ENCODE data around the gene METTL24.
"Not testable (repeated sequence)": the region's sequence is repeated elsewhere in the genome, so short reads cannot be mapped to it uniquely, and the experiment has no call there.

Gene METTL24

DNA sequence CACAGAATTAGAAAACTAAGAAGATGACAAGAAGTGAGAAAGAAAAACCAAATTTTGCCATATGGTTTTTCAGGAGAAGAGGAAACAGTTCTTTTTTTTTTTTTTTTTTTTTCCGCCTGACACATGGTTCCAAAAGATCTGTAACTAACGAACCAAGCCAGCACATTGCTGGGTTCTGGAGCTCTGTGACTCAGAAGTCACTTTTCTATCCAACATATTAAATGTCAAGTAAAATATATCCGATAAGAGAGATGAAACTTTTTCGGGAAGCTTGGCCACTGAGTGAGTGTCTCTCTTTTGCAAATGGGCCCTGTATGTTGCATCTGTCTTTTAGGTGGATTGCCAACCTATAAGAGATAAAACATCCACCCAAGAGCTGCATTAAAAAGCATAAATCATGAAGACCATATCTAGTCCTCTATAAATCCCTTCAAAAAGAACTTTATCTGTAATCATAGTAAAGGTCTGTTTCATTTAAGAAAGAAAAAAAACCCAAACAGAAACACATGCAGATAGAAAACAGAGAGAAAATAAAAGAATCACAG is 4.6 kb downstream of the METTL24 start:
- Histone ChIP-seq H3K4me3 (ENCODE audit: low read depth in 1 of 5, low read length in 5 of 5) (no peak overlapping the region), H3K9ac (ENCODE audit: low read length in 5 of 5) (no peak overlapping the region), H3K36me3 (ENCODE audit: control insufficient read depth in 5 of 5, insufficient read depth in 5 of 5, low read length in 5 of 5) (no peaks in the 10 kb centered on the region), H3K27me3 (ENCODE audit: control insufficient read depth in 5 of 5, insufficient read depth in 4 of 5, low read length in 5 of 5) (peaks cover 5 to 20% (median 11%) of the 10 kb centered on the region in 5 donors), H3K27ac (ENCODE audit: low read depth, low read length) (no peak overlapping the region), H3K9me3 (ENCODE audit: control insufficient read depth in 5 of 5, low read length in 5 of 5) (no peaks in the 10 kb centered on the region), H3K4me1 (ENCODE audit: control insufficient read depth in 5 of 5, insufficient read depth in 5 of 5, low read length in 5 of 5) (peaks cover 0 to 13% (median 10%) of the 10 kb centered on the region in 5 donors)

DNA sequence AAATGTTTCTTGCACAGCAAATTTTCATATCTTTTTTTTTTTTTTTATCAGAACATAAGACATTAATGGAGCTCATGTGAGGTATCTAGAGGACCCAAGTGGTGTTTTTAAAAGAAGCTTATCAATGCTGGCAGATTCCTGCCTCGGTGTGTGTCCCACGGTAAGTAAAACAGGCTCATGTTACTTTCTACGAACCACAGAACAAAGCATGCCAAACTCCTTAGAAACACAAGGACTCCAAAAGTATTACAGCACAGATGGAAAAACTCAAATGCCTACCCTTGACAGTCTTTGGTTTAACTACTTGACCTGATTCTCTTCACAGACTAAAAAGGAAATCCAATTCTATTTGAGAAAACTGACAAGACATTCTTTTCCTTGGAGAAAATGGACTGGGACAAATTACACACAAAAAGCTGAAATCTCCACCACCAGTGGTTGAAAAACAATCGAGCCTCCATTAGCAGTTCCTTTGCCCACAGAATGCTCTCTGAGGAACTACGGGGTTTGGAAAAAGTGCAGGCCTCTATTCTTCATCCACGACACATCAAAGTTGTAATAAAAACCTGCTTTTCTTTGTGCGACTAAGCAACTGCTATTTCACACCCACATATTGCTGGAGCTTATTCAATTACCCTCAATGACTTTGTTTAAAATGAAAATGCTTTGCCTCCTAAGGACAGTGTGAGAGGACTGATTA is 5.4 kb downstream of the METTL24 start:
- Histone ChIP-seq H3K4me3 (ENCODE audit: low read depth in 1 of 5, low read length in 5 of 5) (no peak overlapping the region), H3K27me3 (ENCODE audit: control insufficient read depth in 5 of 5, insufficient read depth in 4 of 5, low read length in 5 of 5) (peaks cover 5 to 15% (median 9%) of the 10 kb centered on the region in 5 donors), H3K27ac (ENCODE audit: low read depth, low read length) (no peak overlapping the region), H3K9ac (ENCODE audit: low read length in 5 of 5) (no peak overlapping the region), H3K4me1 (ENCODE audit: control insufficient read depth in 5 of 5, insufficient read depth in 5 of 5, low read length in 5 of 5) (peaks cover 0 to 7% (median 6%) of the 10 kb centered on the region in 5 donors), H3K36me3 (ENCODE audit: control insufficient read depth in 5 of 5, insufficient read depth in 5 of 5, low read length in 5 of 5) (no peaks in the 10 kb centered on the region), H3K9me3 (ENCODE audit: control insufficient read depth in 5 of 5, low read length in 5 of 5) (no peaks in the 10 kb centered on the region)

DNA sequence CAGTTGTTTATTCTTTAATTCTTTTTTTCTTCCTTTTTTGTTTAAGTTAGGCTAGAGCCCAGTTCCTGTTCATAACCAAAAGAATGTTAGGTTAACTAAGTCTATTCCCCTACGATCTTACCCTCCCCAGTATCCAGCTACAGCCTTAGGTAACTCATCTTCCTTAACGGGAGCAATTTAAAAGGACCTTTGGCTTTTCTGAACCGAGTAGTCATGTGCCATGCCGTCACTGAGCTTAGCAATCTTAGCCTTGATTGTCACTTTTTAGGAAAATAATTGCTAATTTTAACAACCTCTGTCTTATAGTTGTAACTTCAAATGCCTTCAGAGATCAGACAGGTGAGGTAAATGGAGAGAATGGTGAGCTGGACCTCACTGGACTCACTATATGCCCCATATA is 6.2 kb downstream of the METTL24 start:
- no peak overlapping the region for H3K27ac ChIP-seq (ENCODE audit: low read depth, low read length)

DNA sequence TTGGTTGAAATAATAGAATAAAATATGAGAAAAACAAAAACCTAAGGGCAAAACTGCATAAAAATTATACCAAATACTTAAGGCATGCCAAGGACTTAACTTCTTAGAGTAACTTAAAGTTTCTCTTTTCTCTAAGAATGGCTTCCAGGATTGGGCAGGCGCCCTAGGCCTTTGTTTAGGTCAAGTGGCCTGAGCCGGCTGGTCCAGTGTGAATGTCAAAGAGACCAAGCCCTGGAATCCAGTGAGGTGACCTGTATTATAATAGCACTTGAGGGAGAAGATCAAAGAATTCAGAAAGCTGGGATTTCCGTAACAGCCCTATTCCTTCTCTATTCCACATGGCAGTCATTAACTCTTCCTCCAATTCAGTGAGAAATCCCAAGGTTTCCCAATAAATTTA is 6.6 kb downstream of the METTL24 start:
- peaks cover 0 to 4% (median 0%) of the 10 kb centered on the region in 5 donors for H3K27me3 ChIP-seq (ENCODE audit: control insufficient read depth in 5 of 5, insufficient read depth in 4 of 5, low read length in 5 of 5)
- H3K4me1 ChIP-seq (ENCODE audit: control insufficient read depth in 5 of 5, insufficient read depth in 5 of 5, low read length in 5 of 5), result no peaks in the 10 kb centered on the region
- H3K4me3 ChIP-seq (ENCODE audit: low read depth in 1 of 5, low read length in 5 of 5), result no peak overlapping the region
- H3K27ac ChIP-seq (ENCODE audit: low read depth, low read length), result no peak overlapping the region
- no peaks in the 10 kb centered on the region for H3K36me3 ChIP-seq (ENCODE audit: control insufficient read depth in 5 of 5, insufficient read depth in 5 of 5, low read length in 5 of 5)
- no peak overlapping the region for H3K9ac ChIP-seq (ENCODE audit: low read length in 5 of 5)
- no peaks in the 10 kb centered on the region for H3K9me3 ChIP-seq (ENCODE audit: control insufficient read depth in 5 of 5, low read length in 5 of 5)

More for the DNA sequence above, 6.2 kb downstream of the METTL24 start:
- Histone ChIP-seq H3K4me3 (ENCODE audit: low read depth in 1 of 5, low read length in 5 of 5) (no peak overlapping the region), H3K9ac (ENCODE audit: low read length in 5 of 5) (no peak overlapping the region), H3K9me3 (ENCODE audit: control insufficient read depth in 5 of 5, low read length in 5 of 5) (no peaks in the 10 kb centered on the region), H3K27me3 (ENCODE audit: control insufficient read depth in 5 of 5, insufficient read depth in 4 of 5, low read length in 5 of 5) (peaks cover 0 to 9% (median 3%) of the 10 kb centered on the region in 5 donors), H3K4me1 (ENCODE audit: control insufficient read depth in 5 of 5, insufficient read depth in 5 of 5, low read length in 5 of 5) (no peaks in the 10 kb centered on the region), H3K36me3 (ENCODE audit: control insufficient read depth in 5 of 5, insufficient read depth in 5 of 5, low read length in 5 of 5) (no peaks in the 10 kb centered on the region)

DNA sequence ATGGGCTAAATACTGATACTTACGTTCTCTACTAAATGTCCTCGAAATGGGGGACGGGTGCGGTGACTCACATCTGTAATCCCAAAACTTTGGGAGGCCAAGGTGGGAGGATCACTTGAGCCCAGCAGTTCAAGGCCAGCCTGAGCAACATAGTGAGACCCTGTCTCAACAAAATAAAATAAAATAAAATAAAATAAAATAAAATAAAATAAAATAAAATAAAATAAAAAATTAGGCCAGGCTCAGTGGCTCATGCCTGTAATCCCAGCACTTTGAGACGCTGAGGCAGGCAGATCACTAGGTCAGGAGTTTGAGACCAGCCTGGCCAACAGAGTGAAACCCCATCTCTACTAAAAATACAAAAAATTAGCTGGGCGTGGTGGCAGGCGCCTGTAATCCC is 7.6 kb downstream of the METTL24 start:
- not testable (repeated sequence) for H3K27me3 ChIP-seq (ENCODE audit: control insufficient read depth in 5 of 5, insufficient read depth in 4 of 5, low read length in 5 of 5); H3K9me3 ChIP-seq (ENCODE audit: control insufficient read depth in 5 of 5, low read length in 5 of 5); H3K27ac ChIP-seq (ENCODE audit: low read depth, low read length); H3K4me3 ChIP-seq (ENCODE audit: low read depth in 1 of 5, low read length in 5 of 5); H3K4me1 ChIP-seq (ENCODE audit: control insufficient read depth in 5 of 5, insufficient read depth in 5 of 5, low read length in 5 of 5); H3K9ac ChIP-seq (ENCODE audit: low read length in 5 of 5); H3K36me3 ChIP-seq (ENCODE audit: control insufficient read depth in 5 of 5, insufficient read depth in 5 of 5, low read length in 5 of 5)

DNA sequence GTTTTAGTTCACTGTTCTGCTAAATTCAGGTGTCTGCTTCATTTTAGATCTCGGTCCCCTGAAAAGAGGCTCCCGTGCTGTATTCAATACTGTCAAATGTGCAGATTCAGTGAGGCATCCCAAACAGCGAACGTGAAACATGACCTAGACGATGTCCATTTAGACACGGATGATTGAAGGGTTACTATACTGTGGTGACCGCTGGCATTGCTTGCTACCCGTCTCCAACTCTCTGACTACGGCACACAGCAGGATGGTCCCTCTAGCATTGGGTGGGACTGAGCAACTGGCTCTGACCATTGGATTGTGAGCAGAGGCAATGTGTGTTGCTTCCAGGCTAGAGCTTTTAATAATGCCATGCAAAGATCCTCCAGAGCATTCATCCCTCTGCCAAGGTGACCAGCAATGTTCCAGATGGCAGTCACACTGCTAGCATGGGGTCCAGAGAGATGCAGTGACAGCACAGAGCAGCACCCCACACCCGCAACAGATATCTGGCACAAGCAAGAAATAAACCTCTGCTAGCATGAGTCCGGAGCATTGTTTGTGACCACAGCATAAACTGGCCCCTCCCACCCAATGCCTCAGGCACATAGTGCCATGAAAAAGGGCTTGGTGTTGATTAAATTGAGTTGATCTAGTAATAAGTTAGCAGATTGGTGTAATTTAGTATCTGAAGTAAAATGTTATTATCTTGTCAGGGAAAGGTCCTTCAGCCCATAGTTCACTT is 9.0 kb downstream of the METTL24 start:
- H3K36me3 ChIP-seq (ENCODE audit: control insufficient read depth in 5 of 5, insufficient read depth in 5 of 5, low read length in 5 of 5), result no peaks in the 10 kb centered on the region
- H3K27me3 ChIP-seq (ENCODE audit: control insufficient read depth in 5 of 5, insufficient read depth in 4 of 5, low read length in 5 of 5), result peaks cover 0 to 3% (median 0%) of the 10 kb centered on the region in 5 donors
- H3K9ac ChIP-seq (ENCODE audit: low read length in 5 of 5), result no peak overlapping the region
- H3K4me1 ChIP-seq (ENCODE audit: control insufficient read depth in 5 of 5, insufficient read depth in 5 of 5, low read length in 5 of 5), result no peaks in the 10 kb centered on the region
- no peak overlapping the region for H3K27ac ChIP-seq (ENCODE audit: low read depth, low read length)
- no peaks in the 10 kb centered on the region for H3K9me3 ChIP-seq (ENCODE audit: control insufficient read depth in 5 of 5, low read length in 5 of 5)
- no peak overlapping the region for H3K4me3 ChIP-seq (ENCODE audit: low read depth in 1 of 5, low read length in 5 of 5)

DNA sequence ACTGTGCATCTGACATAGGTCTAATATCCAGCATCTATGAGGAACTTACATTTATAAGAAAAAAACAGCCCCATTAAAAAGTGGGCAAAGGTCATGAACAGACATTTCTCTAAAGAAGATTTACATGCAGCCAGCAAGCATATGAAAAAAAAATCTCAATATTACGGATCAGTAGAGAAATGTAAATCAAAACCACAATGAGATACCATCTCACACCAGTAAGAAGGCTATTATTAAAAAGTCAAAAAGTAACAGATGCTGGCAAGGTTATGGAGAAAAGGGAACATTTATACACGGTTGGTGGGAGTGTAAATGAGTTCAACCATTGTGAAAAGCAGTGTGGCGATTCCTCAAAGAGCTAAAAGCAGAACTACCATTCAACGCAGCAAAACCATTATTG is 13.1 kb downstream of the METTL24 start:
- Histone ChIP-seq H3K27me3 (ENCODE audit: control insufficient read depth in 5 of 5, insufficient read depth in 4 of 5, low read length in 5 of 5) (peaks cover 0 to 3% (median 0%) of the 10 kb centered on the region in 5 donors), H3K9me3 (ENCODE audit: control insufficient read depth in 5 of 5, low read length in 5 of 5) (no peaks in the 10 kb centered on the region), H3K4me1 (ENCODE audit: control insufficient read depth in 5 of 5, insufficient read depth in 5 of 5, low read length in 5 of 5) (no peaks in the 10 kb centered on the region), H3K4me3 (ENCODE audit: low read depth in 1 of 5, low read length in 5 of 5) (no peak overlapping the region), H3K36me3 (ENCODE audit: control insufficient read depth in 5 of 5, insufficient read depth in 5 of 5, low read length in 5 of 5) (no peaks in the 10 kb centered on the region), H3K9ac (ENCODE audit: low read length in 5 of 5) (no peak overlapping the region), H3K27ac (ENCODE audit: low read depth, low read length) (no peak overlapping the region)

DNA sequence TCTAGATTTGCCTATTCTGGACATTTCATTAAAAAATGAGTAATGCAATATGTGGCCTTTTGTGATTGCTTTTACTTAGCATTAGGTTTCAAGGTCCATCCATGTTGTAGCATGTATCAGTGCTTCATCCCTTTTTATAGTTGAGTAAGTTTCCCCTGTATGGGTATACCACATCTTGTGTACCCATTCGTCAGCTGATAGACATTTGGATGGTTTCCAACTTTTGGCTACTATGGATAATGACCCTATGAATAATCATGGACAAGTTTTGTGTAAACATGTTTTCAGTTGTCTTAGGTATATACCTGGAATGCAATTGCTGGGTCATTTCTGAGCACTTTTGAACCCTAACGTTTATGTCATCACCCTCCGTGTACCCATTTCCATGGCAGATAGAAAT is 15.4 kb downstream of the METTL24 start:
- H3K4me3 ChIP-seq (ENCODE audit: low read depth in 1 of 5, low read length in 5 of 5), result no peak overlapping the region
- no peaks in the 10 kb centered on the region for H3K27me3 ChIP-seq (ENCODE audit: control insufficient read depth in 5 of 5, insufficient read depth in 4 of 5, low read length in 5 of 5)
- H3K27ac ChIP-seq (ENCODE audit: low read depth, low read length), result no peak overlapping the region
- H3K9ac ChIP-seq (ENCODE audit: low read length in 5 of 5), result no peak overlapping the region
- H3K9me3 ChIP-seq (ENCODE audit: control insufficient read depth in 5 of 5, low read length in 5 of 5), result no peaks in the 10 kb centered on the region
- H3K4me1 ChIP-seq (ENCODE audit: control insufficient read depth in 5 of 5, insufficient read depth in 5 of 5, low read length in 5 of 5), result peaks cover 0 to 1% (median 0%) of the 10 kb centered on the region in 5 donors
- no peaks in the 10 kb centered on the region for H3K36me3 ChIP-seq (ENCODE audit: control insufficient read depth in 5 of 5, insufficient read depth in 5 of 5, low read length in 5 of 5)

DNA sequence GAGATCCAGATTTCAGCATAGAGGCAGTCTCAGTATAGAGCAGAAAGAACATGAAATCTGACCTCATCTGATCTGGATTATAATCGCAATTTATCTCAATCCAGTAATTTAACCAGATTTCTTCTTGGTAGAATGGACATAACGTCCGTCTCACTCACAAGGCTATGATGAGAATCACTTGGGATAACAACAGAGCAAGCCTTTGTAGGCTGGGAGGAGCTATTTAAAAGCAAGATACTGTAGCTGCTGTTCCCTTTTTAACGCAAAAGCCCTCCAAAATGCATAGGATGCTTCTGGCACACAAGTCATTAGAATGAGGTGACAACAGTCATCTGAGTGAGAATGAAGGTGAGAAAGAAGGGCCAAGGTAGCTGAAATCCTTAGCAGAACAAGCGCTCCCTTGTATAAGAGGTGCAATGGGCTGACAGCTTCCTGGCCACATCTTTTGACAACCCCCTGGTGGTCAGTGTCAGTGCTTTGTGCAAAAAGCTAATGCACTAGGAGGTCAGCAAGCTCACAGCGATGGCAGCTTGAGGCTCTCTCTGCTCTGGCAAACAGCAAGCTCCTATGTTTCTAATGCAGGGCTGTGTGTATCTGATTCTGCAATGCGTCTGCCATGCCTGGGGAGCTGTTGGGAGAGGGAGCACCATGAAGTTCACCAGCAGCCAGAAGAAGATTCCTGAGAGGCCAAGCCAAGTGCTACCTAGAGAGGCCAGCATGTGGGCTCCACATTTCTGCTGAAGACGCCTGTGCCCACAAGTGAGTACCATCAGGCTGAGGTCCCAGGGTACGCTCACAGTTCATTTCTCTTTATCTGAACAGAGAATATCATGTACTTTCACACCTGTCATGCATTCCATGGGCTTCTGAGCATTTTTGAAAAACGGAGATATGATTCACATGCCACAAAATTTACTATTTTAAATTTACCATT is 16.2 kb downstream of the METTL24 start:
- H3K9ac ChIP-seq (ENCODE audit: low read length in 5 of 5), result no peak overlapping the region
- H3K27me3 ChIP-seq (ENCODE audit: control insufficient read depth in 5 of 5, insufficient read depth in 4 of 5, low read length in 5 of 5), result no peaks in the 10 kb centered on the region

More for the DNA sequence above, 16.2 kb downstream of the METTL24 start:
- no peak overlapping the region for H3K4me3 ChIP-seq (ENCODE audit: low read depth in 1 of 5, low read length in 5 of 5)
- no peaks in the 10 kb centered on the region for H3K36me3 ChIP-seq (ENCODE audit: control insufficient read depth in 5 of 5, insufficient read depth in 5 of 5, low read length in 5 of 5)
- H3K9me3 ChIP-seq (ENCODE audit: control insufficient read depth in 5 of 5, low read length in 5 of 5), result no peaks in the 10 kb centered on the region
- peaks cover 0 to 3% (median 0%) of the 10 kb centered on the region in 5 donors for H3K4me1 ChIP-seq (ENCODE audit: control insufficient read depth in 5 of 5, insufficient read depth in 5 of 5, low read length in 5 of 5)
- H3K27ac ChIP-seq (ENCODE audit: low read depth, low read length), result no peak overlapping the region

All from subcutaneous abdominal adipose tissue (tissue), 5 donors.